ENCODE measurements around the gene NPFFR1. TPM values are rescaled to one million over a fixed set of nuclear protein-coding genes. Genes with fewer than 3 reads are reported as not detected.
"Not testable (repeated sequence)": the region's sequence is repeated elsewhere in the genome, so short reads cannot be mapped to it uniquely, and the experiment has no call there.

NPFFR1 gene
- total RNA-seq, 1 donor from 2014 or later, result 0.05 TPM

DNA sequence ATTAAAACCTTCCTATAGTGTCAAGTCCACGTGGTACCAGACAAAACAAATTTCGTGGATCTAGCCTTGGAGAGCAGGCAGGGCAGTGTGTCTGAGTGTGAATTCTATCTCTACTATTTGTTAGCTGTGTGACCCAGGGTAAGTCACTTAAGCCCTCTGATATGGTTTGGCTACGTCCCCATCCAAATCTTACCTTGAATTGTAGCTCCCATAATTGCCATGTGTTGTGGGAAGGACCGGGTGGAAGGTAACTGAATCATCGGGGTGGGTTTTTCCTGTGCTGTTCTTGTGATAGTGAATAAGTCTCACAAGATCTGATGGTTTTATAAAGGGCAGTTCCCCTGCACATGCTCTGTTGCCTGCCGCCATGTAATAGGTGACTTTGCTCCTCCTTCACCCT is 2.8 kb upstream of the NPFFR1 start:
- no peak for DNase-seq (ENCODE audit: low spot score)

DNA sequence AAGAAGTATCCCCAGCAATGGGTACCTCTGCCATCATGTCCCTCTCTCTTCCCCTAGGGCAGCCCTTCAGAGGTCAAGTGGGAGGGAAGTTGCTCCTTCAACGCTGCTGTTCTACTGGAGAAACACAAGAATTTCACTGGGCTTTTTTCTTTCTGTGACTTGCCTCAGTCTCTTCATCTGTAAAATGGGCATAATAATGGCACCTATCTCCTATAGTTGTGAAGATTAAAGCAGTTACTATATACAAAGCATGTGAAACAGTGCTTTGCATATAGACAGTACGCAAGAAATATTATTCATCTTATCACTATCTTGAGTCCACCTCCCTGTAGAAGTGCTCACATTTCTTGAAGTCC is 1.6 kb upstream of the NPFFR1 start:
- DNase-seq (ENCODE audit: low spot score), result no peak

DNA sequence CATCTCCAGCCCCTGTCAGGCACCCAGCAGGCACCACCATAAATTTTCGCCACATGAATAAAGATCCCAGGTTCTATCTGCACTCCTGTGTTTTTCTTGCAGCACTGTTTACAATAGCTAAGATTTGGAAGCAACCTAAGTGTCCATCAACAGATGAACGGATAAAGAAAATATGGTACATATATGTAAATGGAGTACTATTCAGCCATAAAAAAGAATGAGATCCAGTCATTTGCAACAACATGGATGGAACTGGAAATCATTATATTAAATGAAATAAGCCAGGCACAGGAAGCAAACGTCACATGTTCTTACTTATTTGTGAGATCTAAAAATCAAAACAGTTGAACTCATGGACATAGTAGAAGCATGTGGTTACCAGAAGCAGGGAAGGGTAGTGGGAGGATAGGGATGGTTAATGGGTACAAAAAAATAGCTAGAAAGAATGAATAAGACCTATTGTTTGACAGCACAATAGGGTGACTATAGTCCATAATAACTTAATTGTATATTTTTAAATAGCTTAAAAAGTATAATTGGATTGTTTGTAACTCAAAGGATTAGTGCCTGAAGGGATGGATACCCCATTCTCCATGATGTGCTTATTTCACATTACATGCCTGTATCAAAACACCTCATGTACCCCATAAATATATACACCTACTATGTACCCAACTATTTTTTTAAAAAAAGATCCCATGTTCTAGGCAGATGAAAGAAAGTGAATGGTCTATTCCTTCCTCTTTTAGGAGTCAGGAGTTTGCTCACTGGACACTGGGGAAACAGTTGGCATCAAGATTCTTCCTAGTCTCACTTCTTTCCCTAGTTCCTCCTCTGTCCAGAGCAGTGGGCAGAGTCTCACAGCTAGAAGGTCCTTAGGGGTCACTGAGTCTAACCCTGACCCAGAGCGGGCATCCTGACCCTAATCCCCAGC is 1.0 kb upstream of the NPFFR1 start:
- DNase-seq (ENCODE audit: low spot score), result no peak

DNA sequence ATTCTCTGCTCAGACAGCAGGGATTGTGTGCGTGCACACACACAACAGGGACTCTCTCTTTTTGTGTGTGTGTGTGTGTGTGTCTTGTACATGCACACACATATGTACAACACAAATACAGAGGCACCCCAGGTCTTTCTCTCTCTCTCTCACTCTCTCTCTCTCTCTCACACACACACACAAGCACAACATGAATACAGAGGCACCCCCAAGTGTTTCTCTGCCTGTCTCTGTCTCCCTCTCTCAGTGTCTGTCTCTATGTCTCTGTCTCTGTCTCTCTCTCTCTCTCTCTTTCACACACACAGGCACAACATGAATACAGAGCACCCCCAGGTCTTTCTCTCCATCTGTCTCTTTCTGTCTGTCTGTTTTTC is 746 bp downstream of the NPFFR1 start:
- DNase-seq (ENCODE audit: low spot score), result no peak

DNA sequence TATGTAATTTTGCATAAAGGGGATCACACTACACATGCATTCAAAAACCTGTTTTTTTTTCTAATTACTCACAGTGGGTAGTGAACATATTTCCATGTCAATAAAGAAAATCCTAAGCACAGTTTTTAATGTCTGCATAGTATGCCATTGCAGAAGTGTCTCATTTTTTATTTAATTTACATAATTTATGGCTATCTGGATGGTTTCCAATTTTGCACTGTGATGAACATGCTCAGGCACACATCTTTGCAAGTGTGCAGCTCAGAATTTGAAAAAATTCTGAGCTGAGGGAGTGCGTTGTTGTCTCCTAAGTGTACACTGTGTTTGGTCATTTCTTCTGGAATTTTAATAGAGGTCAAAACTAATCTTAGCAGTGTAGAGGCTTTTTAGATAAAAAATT is 2.2 kb downstream of the NPFFR1 start:
- no peak for DNase-seq (ENCODE audit: low spot score)

DNA sequence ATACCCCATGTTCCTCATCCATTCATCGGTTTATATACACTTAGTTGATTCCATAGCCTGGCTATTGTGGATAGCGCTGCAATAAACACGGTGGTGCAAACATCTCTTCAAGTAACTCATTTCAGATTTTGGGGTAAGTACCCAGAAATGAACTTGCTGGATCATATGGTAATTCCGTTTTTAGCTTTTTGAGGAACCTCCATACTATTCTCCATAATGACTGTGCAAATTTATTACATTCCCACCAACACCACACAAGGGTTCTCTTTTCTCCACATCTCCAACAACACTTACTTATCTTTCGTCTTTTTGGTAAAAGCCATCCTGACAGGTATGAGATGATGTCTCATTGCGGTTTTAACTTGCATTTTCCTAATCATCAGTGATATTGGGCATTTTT is 3.7 kb downstream of the NPFFR1 start:
- no peak for DNase-seq (ENCODE audit: low spot score)

DNA sequence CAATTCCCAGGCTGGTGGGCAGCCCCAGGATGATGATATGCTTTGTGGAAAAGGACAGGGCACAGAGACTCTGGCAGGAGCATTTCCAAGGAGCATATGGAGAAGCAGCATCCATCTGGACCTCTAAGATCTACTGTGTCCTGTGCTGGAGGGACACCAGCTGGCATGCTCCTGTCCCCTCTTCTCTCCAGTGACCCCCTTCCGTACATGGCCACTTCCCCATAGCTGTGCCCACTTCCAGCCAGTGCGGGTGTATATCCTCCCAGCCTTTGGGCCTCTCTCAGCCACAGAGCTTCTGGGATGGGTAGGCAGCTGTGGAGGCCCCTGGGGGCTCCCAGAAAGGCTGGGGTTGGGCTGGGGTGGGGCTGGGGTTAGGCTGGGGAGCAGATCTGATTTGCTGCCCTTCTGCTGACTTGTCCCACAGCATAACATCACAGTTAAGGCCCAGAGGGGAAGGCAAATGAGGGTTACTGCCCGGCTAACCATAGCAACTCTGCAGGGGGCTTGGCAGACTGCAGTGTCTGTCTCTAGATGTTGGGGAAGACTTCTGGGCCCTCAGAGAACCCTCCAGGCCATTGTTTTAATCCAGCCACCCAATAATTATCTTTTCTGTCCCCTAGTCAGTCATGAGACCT is 6.3 kb downstream of the NPFFR1 start:
- DNase-seq (ENCODE audit: low spot score), result no peak

DNA sequence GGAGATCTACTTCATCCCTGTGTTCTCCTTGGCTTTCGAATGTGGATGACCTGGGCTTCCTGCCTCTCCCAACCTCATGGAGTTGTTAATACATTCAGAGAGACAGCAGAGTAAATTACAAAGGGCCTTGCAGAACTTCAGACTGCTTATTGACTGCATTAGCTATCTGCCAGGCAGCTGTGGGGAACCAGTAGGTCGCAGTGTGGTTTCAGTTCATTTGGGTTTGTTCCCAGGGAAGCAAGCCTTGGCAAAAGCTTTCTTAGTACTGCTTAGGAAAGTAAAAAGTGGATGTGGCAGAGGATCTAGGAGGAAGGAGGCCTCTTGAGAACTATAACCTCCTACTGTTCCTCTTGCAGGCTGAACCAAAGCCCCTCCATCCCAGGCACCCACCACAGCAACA is 9.2 kb downstream of the NPFFR1 start:
- no peak for DNase-seq (ENCODE audit: low spot score)

DNA sequence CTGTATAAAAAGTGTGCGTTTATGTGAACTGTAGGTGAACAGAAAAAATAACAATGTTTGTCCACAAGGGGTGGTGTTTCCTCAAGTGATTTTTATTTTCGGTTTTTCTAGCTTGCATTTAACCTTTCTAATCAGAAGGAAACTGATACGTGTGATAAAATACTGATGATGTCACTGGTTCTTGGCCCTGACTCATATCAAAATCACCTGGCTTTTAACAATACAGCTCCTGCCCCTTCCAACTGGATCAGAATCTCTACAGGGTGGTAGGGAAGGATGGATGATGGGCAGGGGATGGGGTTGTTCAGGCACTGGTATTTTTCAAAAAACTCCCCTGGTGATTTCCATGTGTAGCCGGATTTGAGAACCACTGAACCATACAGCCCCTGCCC is 10.9 kb downstream of the NPFFR1 start:
- no peak for DNase-seq (ENCODE audit: low spot score)

DNA sequence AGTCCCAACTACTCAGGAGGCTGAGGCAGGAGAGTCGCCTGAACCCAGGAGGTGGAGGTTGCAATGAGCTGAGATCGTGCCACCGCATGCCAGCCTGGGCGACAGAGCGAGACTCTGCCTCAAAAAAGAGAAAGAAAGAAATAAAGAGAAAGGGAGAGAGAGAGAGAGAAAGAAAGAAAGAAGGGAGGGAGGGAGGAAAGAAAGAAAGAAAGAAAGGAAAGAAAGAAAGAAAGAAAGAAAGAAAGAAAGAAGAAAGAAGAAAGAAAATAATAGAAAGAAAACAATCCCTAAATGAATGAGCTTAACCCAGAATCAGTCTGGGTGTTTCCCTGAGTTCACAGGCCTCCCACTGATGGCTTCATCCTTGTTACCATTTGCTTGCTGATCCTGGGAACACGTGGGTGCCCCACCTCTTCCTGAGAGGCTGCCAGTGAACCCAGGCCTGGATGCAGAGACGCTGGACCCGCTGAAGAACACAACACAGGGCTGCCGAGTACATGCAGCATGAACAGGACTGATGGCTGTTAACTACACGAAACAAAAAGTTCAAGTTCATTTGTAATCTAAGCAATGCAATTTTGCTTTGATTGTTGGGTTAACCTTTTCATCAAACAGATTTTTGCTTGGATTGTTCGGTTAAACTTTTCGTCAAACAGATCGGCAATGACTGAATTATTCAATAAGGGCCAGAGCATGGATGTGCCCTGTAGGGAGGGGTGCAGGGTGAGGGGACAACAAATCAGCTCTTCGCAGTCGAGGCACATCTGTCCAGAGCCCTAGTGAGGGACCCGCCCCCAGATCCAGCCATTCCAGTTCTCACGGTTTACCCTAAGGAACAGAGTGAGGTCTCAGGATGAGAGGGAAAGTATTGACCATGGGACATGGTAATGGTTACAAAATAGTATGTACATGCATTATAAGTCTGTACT is 11.5 kb downstream of the NPFFR1 start:
- DNase-seq (ENCODE audit: low spot score), result no peak

DNA sequence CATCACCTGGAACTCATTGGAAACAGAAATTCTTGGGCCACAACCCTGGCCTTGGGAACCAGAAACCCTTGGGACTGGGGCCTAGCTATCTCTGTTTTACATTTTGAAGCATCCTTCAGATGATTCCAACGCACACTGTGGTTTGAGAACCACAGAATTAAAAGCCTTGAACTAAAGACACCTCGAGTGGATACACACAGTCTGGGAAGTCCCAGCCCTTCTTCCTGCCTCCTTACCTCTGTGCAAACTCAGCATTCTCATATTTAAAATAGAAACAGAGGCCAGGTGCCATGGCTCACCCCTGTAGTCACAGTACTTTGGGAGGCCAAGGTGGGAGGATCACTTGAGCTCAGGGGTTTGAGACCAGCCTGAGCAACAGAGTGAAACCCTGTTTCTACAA is 12.9 kb downstream of the NPFFR1 start:
- DNase-seq (ENCODE audit: low spot score), result no peak

DNA sequence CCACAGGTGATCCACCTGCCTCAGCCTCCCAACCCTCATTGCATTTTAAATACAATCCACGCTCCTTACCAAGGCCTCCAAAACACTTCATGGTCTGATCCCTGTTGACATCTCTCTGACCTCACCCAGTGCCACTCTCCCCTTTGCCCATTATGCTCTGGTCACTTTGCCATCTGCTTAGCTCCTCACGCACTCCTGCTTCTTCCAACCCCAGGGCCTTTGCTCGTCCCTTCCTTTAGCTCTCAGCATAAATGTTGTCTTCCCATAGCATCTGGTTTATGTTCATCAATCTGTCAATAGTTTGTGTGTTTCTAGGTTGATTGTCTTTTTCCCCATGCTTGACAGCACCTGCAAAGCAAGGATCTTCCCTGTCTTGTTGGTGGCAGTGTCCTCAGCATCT is 14.1 kb downstream of the NPFFR1 start:
- no peak for DNase-seq (ENCODE audit: low spot score)

DNA sequence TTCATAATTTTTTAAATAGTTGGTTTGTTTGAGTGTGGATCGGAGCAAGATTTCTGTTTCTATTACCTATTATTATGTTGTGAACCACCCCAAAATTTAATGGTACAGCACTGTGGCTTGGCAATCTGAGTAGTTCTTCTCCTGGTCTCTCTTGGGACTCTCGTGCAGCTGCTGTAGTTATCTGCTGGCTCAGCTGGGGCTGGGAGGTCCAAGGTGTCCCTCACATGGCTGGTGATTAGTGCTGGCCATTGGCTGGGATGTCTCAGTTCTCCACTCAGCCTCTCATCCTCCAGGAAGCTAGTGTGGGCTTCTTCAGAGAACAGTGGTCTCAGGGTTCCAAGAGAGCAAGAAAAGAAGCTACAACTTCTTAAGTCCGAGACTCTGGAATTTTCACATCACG is 15.4 kb downstream of the NPFFR1 start:
- DNase-seq (ENCODE audit: low spot score), result no peak

DNA sequence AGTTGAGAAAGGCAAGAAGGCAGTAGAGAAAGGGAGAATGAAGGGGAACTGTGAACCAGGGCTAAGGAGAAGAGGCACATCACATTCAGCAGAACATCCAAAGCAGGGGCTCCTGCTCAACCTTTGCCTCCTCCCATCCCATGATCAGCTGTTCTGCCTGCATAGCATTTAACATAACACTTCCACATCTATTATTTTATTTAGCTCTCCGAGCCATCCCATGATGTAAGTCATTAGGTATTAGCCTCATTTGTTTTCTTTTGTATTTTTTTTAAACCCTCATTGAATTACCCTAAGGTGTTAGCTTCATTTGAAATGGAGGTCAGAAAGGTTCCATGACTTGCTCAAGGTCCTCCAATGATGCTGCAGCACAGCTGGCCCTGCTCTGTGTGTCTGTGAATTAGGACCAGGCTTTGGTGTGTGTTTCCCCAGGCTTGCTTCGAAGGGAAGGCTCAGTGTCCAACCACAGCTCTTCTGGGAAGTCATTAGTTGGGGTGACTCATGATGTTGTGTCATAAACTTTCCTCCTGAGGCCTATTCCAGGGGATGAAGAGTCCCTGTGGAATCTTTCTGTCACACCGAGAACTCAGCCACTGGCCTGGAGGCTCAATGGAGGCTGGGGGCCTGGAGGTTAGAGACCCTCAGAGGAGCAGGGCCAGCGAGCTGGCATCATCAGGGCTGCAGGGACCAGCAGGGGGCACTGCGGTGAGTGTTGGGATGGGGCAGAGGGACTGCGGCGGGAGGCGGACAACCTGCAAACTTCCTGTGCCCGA is 16.5 kb downstream of the NPFFR1 start:
- no peak for DNase-seq (ENCODE audit: low spot score)

DNA sequence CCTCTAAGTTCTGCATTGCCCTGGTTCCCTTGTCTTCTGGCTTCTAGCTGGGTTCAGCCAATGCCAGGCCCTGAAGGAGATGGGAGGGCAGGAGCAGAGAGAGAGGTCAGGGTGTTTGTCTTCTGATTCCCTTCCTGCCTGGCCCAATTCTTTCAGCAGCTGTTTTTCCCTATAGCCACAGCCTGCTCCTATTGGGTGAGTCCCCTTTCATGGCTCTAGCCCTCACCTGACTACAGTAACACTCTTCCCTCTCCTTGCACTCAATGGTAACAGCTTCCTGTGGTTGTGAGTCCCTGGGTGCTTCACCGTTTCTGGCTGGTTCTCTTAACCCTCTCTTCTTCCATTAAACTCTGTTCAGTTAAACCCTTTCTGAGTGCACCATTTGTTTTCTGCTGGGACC is 17.1 kb downstream of the NPFFR1 start:
- no peak for DNase-seq (ENCODE audit: low spot score)

DNA sequence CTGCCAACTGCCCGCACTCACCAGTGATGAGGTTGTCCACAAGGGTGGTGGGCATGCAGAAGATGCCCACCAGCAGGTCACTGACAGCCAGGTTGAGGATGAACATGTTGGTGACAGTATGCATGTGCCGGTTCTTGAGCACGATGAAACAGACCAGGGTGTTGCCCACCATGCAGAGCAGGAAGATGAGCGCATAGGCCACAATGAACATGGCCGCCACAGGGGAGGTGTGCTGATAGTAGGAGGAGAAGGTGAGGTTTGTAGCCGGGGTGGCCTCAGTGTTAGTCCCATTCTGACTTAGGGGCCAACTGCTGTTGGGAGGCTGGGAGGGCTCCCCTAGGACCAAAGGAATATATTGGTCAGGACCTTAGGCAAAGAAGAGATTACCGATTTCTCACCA is 17.7 kb downstream of the NPFFR1 start:
- DNase-seq (ENCODE audit: low spot score), result no peak

DNA sequence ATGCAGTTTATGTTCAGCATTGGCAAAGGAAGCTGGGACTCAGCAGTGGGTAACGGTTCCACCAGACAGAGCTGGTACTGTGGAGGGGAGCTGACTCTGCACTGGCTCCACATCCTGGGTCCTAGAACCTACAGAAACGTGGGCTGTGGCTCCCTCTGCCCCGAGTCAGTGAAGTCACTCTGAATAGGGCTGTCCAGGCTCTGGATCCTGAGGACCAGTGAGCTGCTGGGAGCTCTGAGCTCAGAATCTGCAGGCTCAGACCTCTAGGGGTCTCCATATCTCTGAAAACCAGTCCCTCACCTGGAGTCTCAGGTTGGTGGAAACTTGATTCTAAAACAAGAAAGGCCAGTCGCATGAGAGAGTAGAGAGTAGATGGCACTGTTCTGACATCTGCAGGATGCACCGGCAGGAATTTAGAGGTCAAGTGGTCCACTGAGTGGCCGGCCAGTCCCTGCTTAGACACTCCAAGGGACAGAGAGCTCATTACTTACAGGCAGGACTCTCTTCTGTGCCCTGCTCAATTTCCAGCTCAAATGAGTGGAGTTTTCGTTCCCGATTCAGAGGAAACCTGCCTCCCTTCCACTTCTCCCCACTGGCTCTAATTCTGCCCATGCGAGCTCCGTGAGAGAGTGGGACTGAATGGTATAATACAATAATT is 18.6 kb downstream of the NPFFR1 start:
- no peak for DNase-seq (ENCODE audit: low spot score)

DNA sequence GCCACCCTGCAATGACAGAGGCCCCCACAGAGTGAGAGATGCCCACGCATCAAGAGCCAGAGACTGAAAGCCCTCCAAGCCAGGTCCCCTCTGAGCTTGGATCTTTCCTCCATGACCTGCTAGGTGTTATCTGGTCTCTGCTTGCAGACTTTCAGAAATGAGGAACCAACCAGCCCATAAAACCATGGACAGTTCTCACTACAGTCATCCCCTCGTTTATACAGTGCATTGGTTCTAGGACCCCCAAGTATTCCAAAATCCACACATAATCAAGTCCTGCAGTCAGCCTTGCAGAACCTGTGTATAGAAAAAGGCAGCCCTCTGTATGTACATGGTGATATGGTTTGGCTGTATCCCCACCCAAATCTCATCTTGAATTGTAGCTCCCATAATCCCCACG is 23.1 kb downstream of the NPFFR1 start:
- DNase-seq (ENCODE audit: low spot score), result no peak

DNA sequence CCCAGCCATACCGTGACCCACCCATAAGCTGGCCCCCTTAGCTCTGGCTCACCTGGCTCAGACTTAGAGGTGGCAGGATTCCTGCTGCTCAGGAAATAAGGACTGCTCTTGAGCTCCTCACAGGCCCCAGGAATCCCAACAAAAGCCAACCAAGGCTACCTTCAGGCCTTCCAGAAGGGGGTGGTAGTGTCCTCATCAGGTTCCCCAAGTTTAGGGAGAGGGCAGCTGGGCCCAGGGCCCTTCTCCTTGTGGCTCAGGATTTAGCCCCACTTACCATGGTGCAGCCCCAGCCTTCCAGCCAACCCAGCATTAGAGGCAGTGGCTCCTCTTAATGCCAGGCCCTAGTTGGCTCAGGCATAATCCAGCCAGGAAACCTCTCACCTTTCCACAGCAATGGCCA is 23.5 kb downstream of the NPFFR1 start:
- no peak for DNase-seq (ENCODE audit: low spot score)

DNA sequence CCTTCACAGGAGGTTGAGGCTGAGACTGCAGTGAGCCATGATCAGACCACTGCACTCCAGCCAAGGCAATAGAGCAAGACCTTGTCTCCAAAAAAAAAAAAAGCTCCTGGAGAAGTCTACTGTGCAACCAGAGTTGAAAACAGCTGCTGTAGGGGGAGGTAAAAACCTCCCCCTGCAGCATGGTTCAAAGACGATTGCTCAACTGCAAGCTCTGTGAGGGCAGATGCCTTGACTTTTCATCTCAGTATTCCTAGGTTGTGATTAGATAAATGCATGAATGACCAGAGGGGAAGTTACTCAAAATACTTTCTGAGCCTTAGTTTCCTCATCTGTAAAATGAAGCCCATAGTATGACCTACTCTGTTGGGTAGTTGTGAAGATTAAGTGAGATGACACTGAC is 25.6 kb downstream of the NPFFR1 start:
- DNase-seq (ENCODE audit: low spot score), result no peak

DNA sequence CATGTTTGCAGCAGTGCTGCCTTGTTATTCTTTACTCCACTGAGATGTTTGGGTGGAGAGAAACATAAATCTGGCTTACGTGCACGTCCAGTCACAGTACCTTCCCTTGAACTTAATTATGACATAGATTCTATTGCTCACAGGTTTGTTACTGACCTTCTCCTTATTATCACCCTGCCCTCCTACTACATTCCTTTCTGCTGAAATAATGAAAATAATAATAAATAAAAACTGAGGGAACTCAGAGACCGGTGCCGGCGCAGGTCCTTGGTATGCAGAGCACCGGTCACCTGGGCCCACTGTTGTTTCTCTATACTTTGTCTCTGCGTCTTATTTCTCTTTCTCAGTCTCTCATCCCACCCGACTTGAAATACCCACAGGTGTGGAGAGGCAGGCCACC is 26.0 kb downstream of the NPFFR1 start:
- not testable (repeated sequence) for DNase-seq (ENCODE audit: low spot score)

Measured in ureter (tissue), 1 donor.